GM21723 (cell line): ENCODE data around the gene RALGPS2.

Experiments used
- ATAC-seq: cut with Tn5 transposase; IDR thresholded peaks from one replicate; pipeline ENCODE4 v1.9.1; 2021; ENCODE audit warnings: mild to moderate bottlenecking, moderate library complexity; ENCODE audit not compliant: unreplicated experiment

Gene RALGPS2

GRCh38 chr1:178857126-178857525 lies 132.1 kb downstream of the RALGPS2 start:
- ATAC-seq: no peak

- ATAC-seq: no peak
Observed at GRCh38 chr1:178862416-178862815, 137.4 kb downstream of the RALGPS2 start.

GRCh38 chr1:178862864-178863263 lies 137.8 kb downstream of the RALGPS2 start:
- no peak for ATAC-seq

GRCh38 chr1:178864326-178864725 lies 139.3 kb downstream of the RALGPS2 start:
- ATAC-seq: no peak

GRCh38 chr1:178867670-178868069 lies 142.6 kb downstream of the RALGPS2 start:
- no peak for ATAC-seq

- no peak for ATAC-seq
Observed at GRCh38 chr1:178868706-178869105, 143.7 kb downstream of the RALGPS2 start.

GRCh38 chr1:178869119-178869697 lies 144.2 kb downstream of the RALGPS2 start:
- ATAC-seq: no peak

GRCh38 chr1:178870221-178870620 lies 145.2 kb downstream of the RALGPS2 start:
- no peak for ATAC-seq

GRCh38 chr1:178870944-178871343 lies 145.9 kb downstream of the RALGPS2 start, which contains the start of gene ANGPTL1:
ANGPTL1 (minus strand) TSS chr1:178871077; CDS start chr1:178865776, 5,301 bp downstream.
- ATAC-seq: no peak

- no peak for ATAC-seq
Observed at GRCh38 chr1:178871551-178872320, 146.7 kb downstream of the RALGPS2 start.

- no peak for ATAC-seq
Observed at GRCh38 chr1:178874966-178875365, 149.9 kb downstream of the RALGPS2 start.

GRCh38 chr1:178875936-178876335 lies 150.9 kb downstream of the RALGPS2 start:
- no peak for ATAC-seq

GRCh38 chr1:178877896-178878295 lies 152.9 kb downstream of the RALGPS2 start:
- no peak for ATAC-seq

- no peak for ATAC-seq
Observed at GRCh38 chr1:178881950-178882349, 156.9 kb downstream of the RALGPS2 start.

- no peak for ATAC-seq
Observed at GRCh38 chr1:178885869-178886268, 160.8 kb downstream of the RALGPS2 start.

GRCh38 chr1:178886551-178886950 lies 161.5 kb downstream of the RALGPS2 start:
- no peak for ATAC-seq

- no peak for ATAC-seq
Observed at GRCh38 chr1:178895928-178896327, 170.9 kb downstream of the RALGPS2 start.

- ATAC-seq: no peak
Observed at GRCh38 chr1:178898401-178898800, 173.4 kb downstream of the RALGPS2 start.

- no peak for ATAC-seq
Observed at GRCh38 chr1:178899402-178899801, 174.4 kb downstream of the RALGPS2 start.

GRCh38 chr1:178901482-178902125 lies 176.6 kb downstream of the RALGPS2 start:
- ATAC-seq: no peak

- no peak for ATAC-seq
Observed at GRCh38 chr1:178908358-178908757, 183.3 kb downstream of the RALGPS2 start.

- ATAC-seq: no peak
Observed at GRCh38 chr1:178910023-178910422, 185.0 kb downstream of the RALGPS2 start.
